MM.1S (cell line): ENCODE measurements around the gene CD80.
A peak's percentile ranks its signal among the peaks of the same experiment; 100 is the strongest.

Experiments used
- DNase-seq: peaks from one replicate; pipeline ENCODE4 v3.0.0-alpha.2; 2015
- H2AFZ ChIP-seq: fragments of 300-600 bp; sonication (generic); 2 replicates; pipeline ENCODE4 v1.6.0; 2016; ENCODE audit warnings: antibody characterized with exemption, low read length
- H3F3A ChIP-seq: fragments of 300-600 bp; sonication (generic); 2 replicates; pipeline ENCODE4 v1.6.1; 2016; ENCODE audit warnings: mild to moderate bottlenecking, antibody characterized with exemption, low read length, moderate library complexity, mixed read lengths; ENCODE audit not compliant: insufficient read depth
- H3K27ac ChIP-seq: fragments of 300-600 bp; sonication (generic); 2 replicates; pipeline ENCODE4 v1.5.1; 2016; ENCODE audit warnings: mild to moderate bottlenecking, low read length
- H3K27me3 ChIP-seq: fragments of 300-600 bp; sonication (generic); replicated peaks from 2 replicates; pipeline ENCODE4 v1.6.0; 2016; ENCODE audit warnings: low read length; ENCODE audit not compliant: insufficient read depth
- H3K36me3 ChIP-seq: fragments of 300-600 bp; sonication (generic); replicated peaks from 2 replicates; pipeline ENCODE4 v1.6.1; 2016; ENCODE audit warnings: mild to moderate bottlenecking, low read length, mixed read lengths; ENCODE audit not compliant: insufficient read depth
- H3K4me1 ChIP-seq: fragments of 300-600 bp; sonication (generic); 2 replicates; pipeline ENCODE4 v1.6.1; 2016; ENCODE audit warnings: low read length, mixed read lengths
- H3K4me2 ChIP-seq: fragments of 300-600 bp; sonication (generic); 2 replicates; pipeline ENCODE4 v1.6.0; 2016; ENCODE audit warnings: low read depth, low read length
- H3K4me3 ChIP-seq: fragments of 300-600 bp; sonication (generic); 2 replicates; pipeline ENCODE4 v1.5.1; 2016; ENCODE audit warnings: low read length, mixed read lengths
- H3K79me2 ChIP-seq: fragments of 300-600 bp; sonication (generic); 2 replicates; pipeline ENCODE4 v1.6.1; 2016; ENCODE audit warnings: mixed run types, low read length, mixed read lengths
- H3K9ac ChIP-seq: fragments of 300-600 bp; sonication (generic); 2 replicates; pipeline ENCODE4 v1.6.1; 2016; ENCODE audit warnings: low read length, mixed read lengths
- H3K9me2 ChIP-seq: fragments of 300-600 bp; sonication (generic); replicated peaks from 2 replicates; pipeline ENCODE4 v1.6.1; 2016; ENCODE audit warnings: mild to moderate bottlenecking, low read length, mixed read lengths; ENCODE audit not compliant: insufficient read depth
- H3K9me3 ChIP-seq: fragments of 300-600 bp; sonication (generic); replicated peaks from 2 replicates; pipeline ENCODE4 v1.6.1; 2016; ENCODE audit warnings: mild to moderate bottlenecking, low read length, mixed read lengths; ENCODE audit not compliant: insufficient read depth
- H4K20me1 ChIP-seq: fragments of 300-600 bp; sonication (generic); 2 replicates; pipeline ENCODE4 v1.6.1; 2016; ENCODE audit warnings: mild to moderate bottlenecking, low read length, moderate library complexity, mixed read lengths; ENCODE audit not compliant: insufficient read depth
- CTCF ChIP-seq: fragments of 300-600 bp; sonication (generic); IDR thresholded peaks from 2 replicates; pipeline ENCODE4 v1.5.1; 2016; ENCODE audit warnings: antibody characterized with exemption, low read length, mixed read lengths
- EZH2 ChIP-seq: fragments of 300-600 bp; sonication (generic); optimal IDR thresholded peaks from 2 replicates; pipeline ENCODE3; 2017; ENCODE audit warnings: low read depth, mild to moderate bottlenecking, antibody characterized with exemption, low read length, mixed read lengths
- EZH2phosphoT487 ChIP-seq: fragments of 300-600 bp; sonication (generic); IDR thresholded peaks from 2 replicates; pipeline ENCODE4 v1.6.1; 2018; ENCODE audit warnings: antibody characterized with exemption, low read length

CD80 gene

GRCh38 chr3:119500901-119501300 lies 58.5 kb downstream of the CD80 start:
- no peak for TF ChIP-seq EZH2phosphoT487
- H3K27ac ChIP-seq: no peak overlapping the region
- H3K9me3 ChIP-seq: no peaks in the 10 kb centered on the region
- no peak overlapping the region for H3K4me2 ChIP-seq
- DNase-seq: no peak
- peaks cover 26% of the 10 kb centered on the region for H3K79me2 ChIP-seq
- H3K36me3 ChIP-seq: 0 out of 2 replicates have a peak, but pooled peaks cover 3% of the 10 kb centered on the region
- H3K4me3 ChIP-seq: no peak overlapping the region
- H3K9me2 ChIP-seq: no peaks in the 10 kb centered on the region
- no peaks in the 10 kb centered on the region for H3F3A ChIP-seq
- no peak overlapping the region for H2AFZ ChIP-seq
- no peak overlapping the region for H3K9ac ChIP-seq
- no peaks in the 10 kb centered on the region for H4K20me1 ChIP-seq
- no peaks in the 10 kb centered on the region for H3K27me3 ChIP-seq
- H3K4me1 ChIP-seq: 0 out of 2 replicates have a peak, but pooled peaks cover 6% of the 10 kb centered on the region

GRCh38 chr3:119500265-119500664 lies 59.1 kb downstream of the CD80 start:
- Histone ChIP-seq H3F3A (no peaks in the 10 kb centered on the region), H4K20me1 (no peaks in the 10 kb centered on the region), H3K4me3 (no peak overlapping the region), H3K9me3 (no peaks in the 10 kb centered on the region), H3K4me2 (no peak overlapping the region), H3K27me3 (no peaks in the 10 kb centered on the region), H3K9ac (no peak overlapping the region), H3K9me2 (no peaks in the 10 kb centered on the region), H3K27ac (no peak overlapping the region), H3K36me3 (0 out of 2 replicates have a peak, but pooled peaks cover 3% of the 10 kb centered on the region), H3K4me1 (0 out of 2 replicates have a peak, but pooled peaks cover 6% of the 10 kb centered on the region), H3K79me2 (peaks cover 26% of the 10 kb centered on the region), H2AFZ (no peak overlapping the region)
- TF ChIP-seq CTCF (no peak), EZH2 (no peak), EZH2phosphoT487 (no peak)
- DNase-seq: no peak

- peak; percentile 99 for DNase-seq
- Histone ChIP-seq H3K79me2 (peaks cover 26% of the 10 kb centered on the region), H3K4me1 (0 out of 2 replicates have a peak, but pooled peaks cover 6% of the 10 kb centered on the region), H3K4me2 (peak within 1 kb of the TSS; percentile 65), H3K9me3 (no peaks in the 10 kb centered on the region), H4K20me1 (no peaks in the 10 kb centered on the region), H3K4me3 (peak within 1 kb of the TSS; percentile 92), H2AFZ (peak within 1 kb of the TSS; percentile 85), H3K9me2 (no peaks in the 10 kb centered on the region), H3K27me3 (no peaks in the 10 kb centered on the region), H3F3A (no peaks in the 10 kb centered on the region), H3K36me3 (no peaks in the 10 kb centered on the region), H3K27ac (peak within 1 kb of the TSS; percentile 76), H3K9ac (peak within 1 kb of the TSS; percentile 93)
- TF ChIP-seq EZH2: no peak
- TF ChIP-seq CTCF: no peak
- TF ChIP-seq EZH2phosphoT487: no peak
Measured at GRCh38 chr3:119498186-119499011, 61.0 kb downstream of the CD80 start, which contains the start of gene TIMMDC1. TSS of gene TIMMDC1 (plus strand) at chr3:119498547. CDS start at chr3:119498734, 187 bp downstream.

GRCh38 chr3:119497820-119498185 lies 61.6 kb downstream of the CD80 start:
- Histone ChIP-seq H3K4me1 (0 out of 2 replicates have a peak, but pooled peaks cover 6% of the 10 kb centered on the region), H3K79me2 (peaks cover 26% of the 10 kb centered on the region), H2AFZ (peak overlapping the region; percentile 18; the same call in 1 of the 2 replicates), H3K36me3 (no peaks in the 10 kb centered on the region), H3K4me3 (peak overlapping the region; percentile 92), H3F3A (no peaks in the 10 kb centered on the region), H4K20me1 (no peaks in the 10 kb centered on the region), H3K9ac (peak overlapping the region; percentile 57; the same call in 1 of the 2 replicates), H3K9me3 (no peaks in the 10 kb centered on the region), H3K9me2 (no peaks in the 10 kb centered on the region), H3K27me3 (no peaks in the 10 kb centered on the region), H3K4me2 (peak overlapping the region; percentile 65), H3K27ac (peak overlapping the region; percentile 36; the same call in 1 of the 2 replicates)
- TF ChIP-seq EZH2 (no peak), CTCF (no peak), EZH2phosphoT487 (no peak)
- DNase-seq: no peak
